Endothelial cell of umbilical vein (primary cell): ENCODE data around the gene IL17REL. TPM values are rescaled to one million over a fixed set of nuclear protein-coding genes. Genes with fewer than 3 reads are reported as not detected.

Experiments used
- BruUV-seq: library from RNA; stranded (reverse); fragments of 400-500 nt; replicated peaks from 2 replicates; lab custom pipeline; 2021; lab: Mats Ljungman, UMichigan
- CTCF ChIA-PET: fragments of 300-600, 350-600 bp; sonication (Branson Sonifier 250); formaldehyde crosslinking; loops from one replicate; lab custom pipeline; 2021; ENCODE audit warnings: antibody characterized with exemption, inconsistent platforms; lab: Charles Lee
- POLR2A ChIA-PET: fragments of 300-600, 350-600 bp; sonication (Branson Sonifier 250); formaldehyde crosslinking; loops from one replicate; lab custom pipeline; 2021; ENCODE audit warnings: antibody characterized with exemption, inconsistent platforms; lab: Charles Lee
- DNase-seq: peaks from one replicate; pipeline ENCODE4 v3.0.0-alpha.2; 2011; ENCODE audit warnings: low read depth, low spot score
- FAIRE-seq: peaks from 2 replicates; lab custom pipeline; 2011; peaks lifted over from hg19 to GRCh38; lab: Jason Lieb, UNC
- H2AFZ ChIP-seq: 2 replicates; pipeline ENCODE4 v1.6.0; 2012; ENCODE audit warnings: low read depth, low read length, control low read depth, inconsistent platforms
- H3K27ac ChIP-seq: 2 replicates; pipeline ENCODE4 v1.5.1; 2011; ENCODE audit warnings: low read depth, mild to moderate bottlenecking, control low read depth, low read length, moderate library complexity; ENCODE audit not compliant: insufficient read depth
- H3K27me3 ChIP-seq, 2 experiments: 2 replicates each; pipeline versions ENCODE4 v1.6.0 to v1.6.1; 2011; ENCODE audit warnings: low read length in 2 of 2, mixed read lengths in 1 of 2; ENCODE audit not compliant: control insufficient read depth in 2 of 2, insufficient read depth in 2 of 2
- H3K36me3 ChIP-seq, 2 experiments: 2 replicates in 1 of 2; 3 replicates in 1 of 2; pipeline ENCODE4 v1.5.1; 2011; ENCODE audit warnings: low read length in 2 of 2, mild to moderate bottlenecking in 1 of 2, moderate library complexity in 1 of 2; ENCODE audit not compliant: control insufficient read depth in 2 of 2, insufficient read depth in 2 of 2; ENCODE audit errors: extremely low read depth in 1 of 2
- H3K4me1 ChIP-seq: 3 replicates; pipeline ENCODE4 v1.5.1; 2011; ENCODE audit warnings: mild to moderate bottlenecking, low read length; ENCODE audit not compliant: control insufficient read depth, insufficient read depth; ENCODE audit errors: extremely low read depth
- H3K4me2 ChIP-seq: 2 replicates; pipeline ENCODE4 v1.6.1; 2011; ENCODE audit warnings: low read length, control low read depth, mixed read lengths; ENCODE audit not compliant: insufficient read depth
- H3K4me3 ChIP-seq, 3 experiments: fragments of 200-600 bp in 1 of 3; sonication (generic), shearing (Covaris generic) in 1 of 3; replicated peaks in 1 of 3; 2 replicates each; pipeline ENCODE4 v1.5.1; 2011 to 2016; ENCODE audit warnings: control low read depth in 3 of 3, low read length in 3 of 3, mild to moderate bottlenecking in 2 of 3, inconsistent platforms in 1 of 3, low read depth in 1 of 3, moderate library complexity in 1 of 3; ENCODE audit not compliant: insufficient read depth in 1 of 3
- H3K79me2 ChIP-seq: 2 replicates; pipeline ENCODE4 v1.6.0; 2012; ENCODE audit warnings: low read length, inconsistent platforms; ENCODE audit not compliant: control insufficient read depth, insufficient read depth
- H3K9ac ChIP-seq: replicated peaks from 2 replicates; pipeline ENCODE3; 2011; ENCODE audit warnings: low read length, control low read depth; ENCODE audit not compliant: insufficient read depth; ENCODE audit errors: extremely low read depth
- H3K9me1 ChIP-seq: replicated peaks from 3 replicates; pipeline ENCODE4 v1.6.0; 2011; ENCODE audit warnings: mild to moderate bottlenecking, low read length; ENCODE audit not compliant: control insufficient read depth, insufficient read depth; ENCODE audit errors: extremely low read depth
- H3K9me3 ChIP-seq: replicated peaks from 2 replicates; pipeline ENCODE4 v1.5.1; 2012; ENCODE audit warnings: low read length, inconsistent platforms; ENCODE audit not compliant: control insufficient read depth, insufficient read depth
- H4K20me1 ChIP-seq: replicated peaks from 2 replicates; pipeline ENCODE3; 2011; ENCODE audit warnings: mild to moderate bottlenecking, low read length; ENCODE audit not compliant: control insufficient read depth, insufficient read depth; ENCODE audit errors: extremely low read depth
- CTCF ChIP-seq, 2 donors: IDR thresholded peaks; 1 replicate in 1 of 2; 2 replicates in 1 of 2; pipeline ENCODE4 v1.5.1; 2011; ENCODE audit warnings: low read length in 2 of 2, mild to moderate bottlenecking in 2 of 2, moderate library complexity in 2 of 2, control low read depth in 1 of 2, inconsistent platforms in 1 of 2, low read depth in 1 of 2; ENCODE audit not compliant: insufficient read depth in 1 of 2; ENCODE audit errors: extremely low read depth in 1 of 2
- EZH2 ChIP-seq: IDR thresholded peaks from 2 replicates; pipeline ENCODE4 v1.6.1; 2012; ENCODE audit warnings: borderline replicate concordance, low read depth, mild to moderate bottlenecking, moderate library complexity, low read length, inconsistent platforms; ENCODE audit not compliant: severe bottlenecking
- FOS ChIP-seq: IDR thresholded peaks from 2 replicates; pipeline ENCODE4 v1.6.1; 2011; ENCODE audit warnings: mild to moderate bottlenecking, low read length, moderate library complexity, borderline replicate concordance; ENCODE audit not compliant: insufficient read depth
- GATA2 ChIP-seq: IDR thresholded peaks from 2 replicates; pipeline ENCODE4 v1.7.0; 2011; ENCODE audit warnings: low read depth, mild to moderate bottlenecking, moderate library complexity, mixed read lengths, low read length; ENCODE audit not compliant: insufficient read length, insufficient read depth
- JUN ChIP-seq: IDR thresholded peaks from 2 replicates; pipeline ENCODE4 v1.6.1; 2011; ENCODE audit warnings: borderline replicate concordance, low read depth; ENCODE audit not compliant: insufficient read length, insufficient read depth
- MAX ChIP-seq: IDR thresholded peaks from 2 replicates; pipeline ENCODE4 v1.6.1; 2011; ENCODE audit not compliant: insufficient read depth, insufficient read length
- MYC ChIP-seq: IDR thresholded peaks from one replicate; pipeline ENCODE4 v1.6.1; 2011; ENCODE audit warnings: mild to moderate bottlenecking, low read depth, low read length
- POLR2A ChIP-seq: IDR thresholded peaks from 2 replicates; pipeline ENCODE4 v1.6.1; 2012; ENCODE audit warnings: low read depth, mild to moderate bottlenecking, control low read depth, low read length
- POLR2AphosphoS5 ChIP-seq: IDR thresholded peaks from 2 replicates; pipeline ENCODE4 v1.6.1; 2012; ENCODE audit warnings: low read depth, mild to moderate bottlenecking, control low read depth, low read length, moderate library complexity; ENCODE audit not compliant: insufficient read depth
- dilution Hi-C: fragments of 300-500 bp; cut with MboI; formaldehyde crosslinking; loops from one replicate; pipeline ENCODE4 v1.15.0; 2019; ENCODE audit warnings: low sequenced_read_pairs; ENCODE audit not compliant: extremely low pct_ligation_motif_present
- intact Hi-C: fragments of 100-400 bp; cut with micrococcal nuclease; formaldehyde crosslinking; loops from one replicate; pipeline ENCODE4 v1.10.0; 2022
- polyA plus RNA-seq, 4 experiments: library from polyadenylated mRNA; depleted of rRNA in 3 of 4; stranded (reverse) in 3 of 4; unstranded in 1 of 4; fragments of >200 nt; gene quantifications; 2 replicates each; pipeline versions ENCODE4 v1.2.1 to v1.2.3, GENCODE V29; 2011 to 2012; ENCODE audit warnings: missing spikeins in 1 of 4
- total RNA-seq: library from RNA; stranded (reverse); gene quantifications from 2 replicates; pipeline ENCODE4 v1.2.3, GENCODE V29; 2021

The IL17REL gene
- total and polyA plus RNA-seq, 2 donors (not counting 3 experiments of a cell fraction or from before 2014, with no cell fraction given): 0.06 to 0.15 TPM

GRCh38 chr22:50061824-50062355, 49.3 kb upstream of the IL17REL start:
- no TSS peak for BruUV-seq
- Histone ChIP-seq H3K9me3 (no peaks in the 10 kb centered on the region), H3K27me3 (peaks cover 10 to 19% of the 10 kb centered on the region in 2 experiments), H3K36me3 (no peaks in the 10 kb centered on the region), H3K9me1 (no peaks in the 10 kb centered on the region), H3K4me3 (no peak overlapping the region), H3K4me1 (no peaks in the 10 kb centered on the region), H2AFZ (no peak overlapping the region), H3K27ac (no peak overlapping the region), H3K4me2 (no peak overlapping the region), H4K20me1 (no peaks in the 10 kb centered on the region), H3K9ac (no peak overlapping the region), H3K79me2 (no peaks in the 10 kb centered on the region)
- ChIA-PET POLR2A (no interaction called here), CTCF (interaction anchor here (1.3 kb wide), 1 partner anchor 11 kb away, joined by 3 read pairs; no protein-coding TSS in a partner anchor)
- DNase-seq (peak; percentile 13), FAIRE-seq (no peak)
- dilution Hi-C loops (no loop called here), intact Hi-C loops (no loop called here)
- TF ChIP-seq MAX: no peak
- no peak for TF ChIP-seq MYC
- TF ChIP-seq EZH2: no peak
- no peak for TF ChIP-seq FOS
- TF ChIP-seq POLR2AphosphoS5: no peak
- TF ChIP-seq JUN: no peak
- no peak for TF ChIP-seq GATA2
- no peak for TF ChIP-seq CTCF (IDR thresholded peaks at IDR 0.05; ENCODE audit: extremely low read depth in 1 of 2, insufficient read depth in 1 of 2, low read depth in 1 of 2, low read length in 2 of 2)
- no peak for TF ChIP-seq POLR2A
